ENCODE data around the gene FBXW4. TPM values are rescaled to one million over a fixed set of nuclear protein-coding genes. Genes with fewer than 3 reads are reported as not detected.

The FBXW4 gene
- polyA plus RNA-seq, 1 of the 3 experiments (the other 2 are of a cell fraction), result 27.6 TPM

GRCh38 chr10:101646364-101646763, 48.6 kb downstream of the FBXW4 start:
- 94% methylated on average over 6 of the region's 6 CpGs for WGBS (ENCODE audit: low lambda C conversion rate)
- Histone ChIP-seq H3K27me3 (ENCODE audit: insufficient read depth) (no peaks in the 10 kb centered on the region), H3K27ac (ENCODE audit: low read depth in 2 of 2, low read length in 1 of 2) (no peak overlapping the region), H3K9me3 (no peaks in the 10 kb centered on the region), H3F3A (replicated peaks; ENCODE audit: insufficient read depth) (no peaks in the 10 kb centered on the region), H3K4me2 (no peak overlapping the region), H3K79me2 (ENCODE audit: insufficient read depth) (no peaks in the 10 kb centered on the region), H3K9me2 (no peaks in the 10 kb centered on the region), H3K4me1 (ENCODE audit: control insufficient read depth in 1 of 2, insufficient read depth in 2 of 2, low read depth in 1 of 2, low read length in 1 of 2) (no peaks in the 10 kb centered on the region; a peak in 1 of 4 replicates), H3K4me3 (ENCODE audit: low read depth in 2 of 2, low read length in 1 of 2) (no peak overlapping the region), H4K20me1 (ENCODE audit: insufficient read depth) (no peaks in the 10 kb centered on the region), H3K9ac (no peak overlapping the region), H3K36me3 (replicated peaks in 1 of 2; ENCODE audit: control insufficient read depth in 1 of 2, insufficient read depth in 2 of 2, low read length in 1 of 2) (peaks cover 0 to 22% of the 10 kb centered on the region in 2 experiments), H2AFZ (ENCODE audit: low read depth) (no peak overlapping the region)
- no peak for DNase-seq
- ChIA-PET POLR2A (no interaction called here), CTCF (interaction anchor here (1.4 to 2.4 kb wide), 3 partner anchors 43 to 432 kb away, joined by 3 to 8 read pairs (median 7); no protein-coding TSS in a partner anchor)
- TF ChIP-seq, protein P1, sequence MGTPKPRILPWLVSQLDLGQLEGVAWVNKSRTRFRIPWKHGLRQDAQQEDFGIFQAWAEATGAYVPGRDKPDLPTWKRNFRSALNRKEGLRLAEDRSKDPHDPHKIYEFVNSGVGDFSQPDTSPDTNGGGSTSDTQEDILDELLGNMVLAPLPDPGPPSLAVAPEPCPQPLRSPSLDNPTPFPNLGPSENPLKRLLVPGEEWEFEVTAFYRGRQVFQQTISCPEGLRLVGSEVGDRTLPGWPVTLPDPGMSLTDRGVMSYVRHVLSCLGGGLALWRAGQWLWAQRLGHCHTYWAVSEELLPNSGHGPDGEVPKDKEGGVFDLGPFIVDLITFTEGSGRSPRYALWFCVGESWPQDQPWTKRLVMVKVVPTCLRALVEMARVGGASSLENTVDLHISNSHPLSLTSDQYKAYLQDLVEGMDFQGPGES (IDR thresholded peaks at IDR 0.05; ENCODE audit: low read depth, low read length), result no peak
- no peak for TF ChIP-seq EP300 (IDR thresholded peaks at IDR 0.05; ENCODE audit: borderline replicate concordance in 1 of 2, low read depth in 1 of 2, low read length in 1 of 2)
- no peak for TF ChIP-seq CTCF (IDR thresholded peaks at IDR 0.05)
- no peak for TF ChIP-seq NRF1 (IDR thresholded peaks at IDR 0.05; ENCODE audit: low read depth, low read length)
- no peak for TF ChIP-seq FOSL2 (IDR thresholded peaks at IDR 0.05; ENCODE audit: borderline replicate concordance, low read depth)
- no peak for TF ChIP-seq ELF1 (IDR thresholded peaks at IDR 0.05)
- TF ChIP-seq MXI1 (IDR thresholded peaks at IDR 0.05; ENCODE audit: low read depth, low read length), result no peak
- no peak for TF ChIP-seq GABPA (IDR thresholded peaks at IDR 0.05; ENCODE audit: low read depth)
- TF ChIP-seq, protein P2, sequence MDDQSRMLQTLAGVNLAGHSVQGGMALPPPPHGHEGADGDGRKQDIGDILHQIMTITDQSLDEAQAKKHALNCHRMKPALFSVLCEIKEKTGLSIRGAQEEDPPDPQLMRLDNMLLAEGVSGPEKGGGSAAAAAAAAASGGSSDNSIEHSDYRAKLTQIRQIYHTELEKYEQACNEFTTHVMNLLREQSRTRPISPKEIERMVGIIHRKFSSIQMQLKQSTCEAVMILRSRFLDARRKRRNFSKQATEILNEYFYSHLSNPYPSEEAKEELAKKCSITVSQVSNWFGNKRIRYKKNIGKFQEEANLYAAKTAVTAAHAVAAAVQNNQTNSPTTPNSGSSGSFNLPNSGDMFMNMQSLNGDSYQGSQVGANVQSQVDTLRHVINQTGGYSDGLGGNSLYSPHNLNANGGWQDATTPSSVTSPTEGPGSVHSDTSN (IDR thresholded peaks at IDR 0.05), result no peak
- no peak for TF ChIP-seq MAX (IDR thresholded peaks at IDR 0.05; ENCODE audit: low read depth)
- no peak for TF ChIP-seq FOXJ3 (CRISPR knock-in tag; IDR thresholded peaks at IDR 0.05)
- TF ChIP-seq RAD21 (IDR thresholded peaks at IDR 0.05; ENCODE audit: low read length), result no peak
- TF ChIP-seq, protein P3, sequence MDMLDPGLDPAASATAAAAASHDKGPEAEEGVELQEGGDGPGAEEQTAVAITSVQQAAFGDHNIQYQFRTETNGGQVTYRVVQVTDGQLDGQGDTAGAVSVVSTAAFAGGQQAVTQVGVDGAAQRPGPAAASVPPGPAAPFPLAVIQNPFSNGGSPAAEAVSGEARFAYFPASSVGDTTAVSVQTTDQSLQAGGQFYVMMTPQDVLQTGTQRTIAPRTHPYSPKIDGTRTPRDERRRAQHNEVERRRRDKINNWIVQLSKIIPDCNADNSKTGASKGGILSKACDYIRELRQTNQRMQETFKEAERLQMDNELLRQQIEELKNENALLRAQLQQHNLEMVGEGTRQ (IDR thresholded peaks at IDR 0.05; ENCODE audit: borderline replicate concordance, low read depth, low read length), result no peak
- no peak for TF ChIP-seq RFX5 (IDR thresholded peaks at IDR 0.05; ENCODE audit: low read length)
- no peak for TF ChIP-seq POLR2AphosphoS5 (IDR thresholded peaks at IDR 0.05; ENCODE audit: low read depth, low read length)
- no peak for TF ChIP-seq MEF2A (IDR thresholded peaks at IDR 0.05; ENCODE audit: borderline replicate concordance, low read depth)
